Upper lobe of left lung (tissue), 6 donors: ENCODE results near the gene PROS1. TPM values are rescaled to one million over a fixed set of nuclear protein-coding genes. Genes with fewer than 3 reads are reported as not detected.
"Not testable (repeated sequence)": the region's sequence is repeated elsewhere in the genome, so short reads cannot be mapped to it uniquely, and the experiment has no call there.

Experiments used
- ATAC-seq, 2 donors: fragments of 200-7000 bp; cut with Tn5 transposase; one replicate each; pipeline ENCODE4 v1.9.1; 2022; ENCODE audit warnings: mild to moderate bottlenecking in 2 of 2, moderate library complexity in 2 of 2; ENCODE audit not compliant: low FRiP score in 2 of 2
- DNase-seq, 2 donors: peaks; one replicate each; pipeline ENCODE4 v3.0.0-alpha.2; 2019 to 2020
- H3K27ac ChIP-seq, 4 donors: fragments of 200-600 bp; sonication (generic); one replicate each; pipeline ENCODE4 v1.5.1; 2016 to 2019
- H3K27me3 ChIP-seq, 4 donors: fragments of 200-600 bp; sonication (generic); one replicate each; pipeline ENCODE4 v1.5.1; 2017 to 2019
- H3K36me3 ChIP-seq, 4 donors: fragments of 200-600 bp; sonication (generic); one replicate each; pipeline ENCODE4 v1.5.1; 2016 to 2019
- H3K4me1 ChIP-seq, 4 donors: fragments of 200-600 bp; sonication (generic); one replicate each; pipeline ENCODE4 v1.5.1; 2018 to 2019
- H3K4me3 ChIP-seq, 4 donors: fragments of 200-600 bp; sonication (generic); one replicate each; pipeline ENCODE4 v1.5.1; 2017 to 2019; ENCODE audit warnings: mild to moderate bottlenecking in 2 of 4, moderate library complexity in 1 of 4
- H3K9me3 ChIP-seq, 4 donors: fragments of 200-600 bp; sonication (generic); one replicate each; pipeline ENCODE4 v1.5.1; 2018 to 2019
- CTCF ChIP-seq, 6 experiments: fragments of 450-650 bp in 4 of 6; fragments of 200-600 bp in 2 of 6; sonication (generic) in 2 of 6; IDR thresholded peaks; one replicate each; pipeline ENCODE4 v1.5.1; 2016 to 2019; ENCODE audit warnings: antibody characterized with exemption in 6 of 6
- EP300 ChIP-seq, 4 donors: sonication (generic); formaldehyde crosslinking; IDR thresholded peaks; one replicate each; pipeline ENCODE4 v1.5.1; 2017; ENCODE audit warnings: antibody characterized with exemption in 4 of 4, control low read depth in 2 of 4
- POLR2A ChIP-seq, 4 donors: fragments of 450-650 bp; IDR thresholded peaks; one replicate each; pipeline ENCODE4 v1.5.1; 2016 to 2017; ENCODE audit warnings: antibody characterized with exemption in 4 of 4, mild to moderate bottlenecking in 2 of 4
- POLR2AphosphoS5 ChIP-seq, 2 donors: sonication (generic); formaldehyde crosslinking; IDR thresholded peaks; one replicate each; pipeline ENCODE4 v1.5.1; 2017; ENCODE audit warnings: antibody characterized with exemption in 2 of 2
- WGBS, 2 donors: methylation state at CpG; one replicate each; pipeline ENCODE4 v1.1.5; 2017 to 2018; 5-methylcytosine and 5-hydroxymethylcytosine counted together
- total RNA-seq, 6 donors: library from RNA; depleted of rRNA in 4 of 6; stranded (reverse); fragments of >200 nt in 4 of 6; gene quantifications; one replicate each; pipeline versions ENCODE4 v1.1.0 to v1.2.1, GENCODE V29; 2016 to 2021
- donor health status: DM: no; HTN: no; CAD: no; lungs with moderate emphysema.
- donor health status: DM: no; HTN: yes; CAD: no; lungs with severe emphysema.

The PROS1 gene
- total RNA-seq, 6 donors from 2014 or later: 32.5 to 81.8 (median 49.4) TPM

GRCh38 chr3:93924491-93924890 lies 49.2 kb downstream of the PROS1 start:
- DNase-seq: no peak
- no peak for ATAC-seq
- Histone ChIP-seq H3K36me3 (peaks cover 0 to 3% (median 0%) of the 10 kb centered on the region in 4 donors), H3K4me3 (no peak overlapping the region), H3K4me1 (no peaks in the 10 kb centered on the region), H3K27me3 (no peaks in the 10 kb centered on the region), H3K27ac (no peak overlapping the region), H3K9me3 (no peaks in the 10 kb centered on the region)
- TF ChIP-seq POLR2AphosphoS5 (IDR thresholded peaks at IDR 0.05) (no peak), EP300 (IDR thresholded peaks at IDR 0.05) (no peak), POLR2A (IDR thresholded peaks at IDR 0.05) (no peak), CTCF (IDR thresholded peaks at IDR 0.05) (no peak)
- WGBS, 2 donors: 71 to 92% methylated on average over 2 of the region's 2 CpGs

- 90 to 92% methylated on average over 2 of the region's 2 CpGs for WGBS, 2 donors
- TF ChIP-seq CTCF (IDR thresholded peaks at IDR 0.05): no peak
- TF ChIP-seq POLR2AphosphoS5 (IDR thresholded peaks at IDR 0.05): no peak
- TF ChIP-seq EP300 (IDR thresholded peaks at IDR 0.05): no peak
- no peak for TF ChIP-seq POLR2A (IDR thresholded peaks at IDR 0.05)
- Histone ChIP-seq H3K27me3 (no peaks in the 10 kb centered on the region), H3K4me1 (no peaks in the 10 kb centered on the region), H3K9me3 (no peaks in the 10 kb centered on the region), H3K36me3 (peaks cover 0 to 3% (median 0%) of the 10 kb centered on the region in 4 donors), H3K4me3 (no peak overlapping the region), H3K27ac (no peak overlapping the region)
- no peak for ATAC-seq
- no peak for DNase-seq
These were observed 50.7 kb downstream of the PROS1 start for GRCh38 chr3:93923006-93923405.

GRCh38 chr3:93917546-93918029 lies 56.1 kb downstream of the PROS1 start:
- not testable (repeated sequence) for H3K4me3 ChIP-seq, ATAC-seq, H3K9me3 ChIP-seq, H3K27me3 ChIP-seq, H3K36me3 ChIP-seq, H3K4me1 ChIP-seq, H3K27ac ChIP-seq
- peak in 1 of 2 donors; percentile 63 for DNase-seq
- WGBS, 2 donors: 99% methylated on average over 16 of the region's 17 CpGs; no CpG with 5 or more reads in 1 of the 2 donors

- H3K27me3 ChIP-seq, H3K36me3 ChIP-seq, H3K4me3 ChIP-seq, DNase-seq, H3K27ac ChIP-seq, ATAC-seq, H3K9me3 ChIP-seq: not testable (repeated sequence)
- peaks cover 0 to 10% (median 4%) of the 10 kb centered on the region in 4 donors for H3K4me1 ChIP-seq
- 75 to 81% methylated on average over 1 of the region's 1 CpG for WGBS, 2 donors
These were observed 60.1 kb downstream of the PROS1 start for GRCh38 chr3:93913623-93914022.

GRCh38 chr3:93911206-93911605 lies 62.5 kb downstream of the PROS1 start:
- TF ChIP-seq CTCF (IDR thresholded peaks at IDR 0.05) (no peak), POLR2AphosphoS5 (IDR thresholded peaks at IDR 0.05) (no peak), EP300 (IDR thresholded peaks at IDR 0.05) (no peak), POLR2A (IDR thresholded peaks at IDR 0.05) (no peak)
- no peaks in the 10 kb centered on the region for H3K27me3 ChIP-seq
- DNase-seq (no peak), ATAC-seq (no peak)
- H3K27ac ChIP-seq: no peak overlapping the region
- WGBS, 2 donors: 76 to 89% methylated on average over 2 of the region's 2 CpGs
- peaks cover 0 to 10% (median 4%) of the 10 kb centered on the region in 4 donors for H3K4me1 ChIP-seq
- H3K36me3 ChIP-seq: no peaks in the 10 kb centered on the region
- H3K9me3 ChIP-seq: peaks cover 0 to 9% (median 0%) of the 10 kb centered on the region in 4 donors
- H3K4me3 ChIP-seq: no peak overlapping the region

- H3K4me1 ChIP-seq: peaks cover 0 to 10% (median 4%) of the 10 kb centered on the region in 4 donors
- peaks cover 0 to 9% (median 0%) of the 10 kb centered on the region in 4 donors for H3K9me3 ChIP-seq
- no peak for DNase-seq
- no peaks in the 10 kb centered on the region for H3K27me3 ChIP-seq
- peaks cover 0 to 6% (median 0%) of the 10 kb centered on the region in 4 donors for H3K36me3 ChIP-seq
- ATAC-seq: no peak
- no peak overlapping the region for H3K4me3 ChIP-seq
- H3K27ac ChIP-seq: no peak overlapping the region
- TF ChIP-seq POLR2A (IDR thresholded peaks at IDR 0.05) (no peak), EP300 (IDR thresholded peaks at IDR 0.05) (no peak), POLR2AphosphoS5 (IDR thresholded peaks at IDR 0.05) (no peak), CTCF (IDR thresholded peaks at IDR 0.05) (no peak)
These were observed 63.6 kb downstream of the PROS1 start for GRCh38 chr3:93910097-93910496.
